NCI-H2081 (cell line): ENCODE results near the gene ZMIZ1.
A peak's percentile ranks its signal among the peaks of the same experiment; 100 is the strongest.

ENCODE experiments used
- DNase-seq, 2 experiments: peaks; one replicate each; lab custom pipeline; 2025; lab: John Stamatoyannopoulos, UW

ZMIZ1 gene

GRCh38 chr10:79150444-79150754, 81.6 kb downstream of the ZMIZ1 start:
- DNase-seq: no peak

GRCh38 chr10:79152423-79152817, 83.7 kb downstream of the ZMIZ1 start:
- no peak for DNase-seq

- no peak for DNase-seq
Observed at GRCh38 chr10:79153745-79154144, 85.0 kb downstream of the ZMIZ1 start.

GRCh38 chr10:79155301-79156081, 86.7 kb downstream of the ZMIZ1 start:
- DNase-seq: no peak

- DNase-seq: no peak
Observed at GRCh38 chr10:79156334-79157274, 87.8 kb downstream of the ZMIZ1 start.

- no peak for DNase-seq
Observed at GRCh38 chr10:79158004-79158340, 89.2 kb downstream of the ZMIZ1 start.

GRCh38 chr10:79158402-79159097, 89.8 kb downstream of the ZMIZ1 start:
- DNase-seq: no peak

- no peak for DNase-seq
Observed at GRCh38 chr10:79159141-79159651, 90.4 kb downstream of the ZMIZ1 start.

GRCh38 chr10:79159785-79160184, 91.0 kb downstream of the ZMIZ1 start:
- DNase-seq: no peak

GRCh38 chr10:79160191-79160590, 91.4 kb downstream of the ZMIZ1 start:
- no peak for DNase-seq

- no peak for DNase-seq
Observed at GRCh38 chr10:79161557-79161956, 92.8 kb downstream of the ZMIZ1 start.

- DNase-seq: no peak
Observed at GRCh38 chr10:79162022-79162421, 93.3 kb downstream of the ZMIZ1 start.

- no peak for DNase-seq
Observed at GRCh38 chr10:79162861-79163665, 94.3 kb downstream of the ZMIZ1 start.

GRCh38 chr10:79163666-79163975, 94.9 kb downstream of the ZMIZ1 start:
- DNase-seq: no peak

- no peak for DNase-seq
Observed at GRCh38 chr10:79164075-79164474, 95.3 kb downstream of the ZMIZ1 start.

- no peak for DNase-seq
Observed at GRCh38 chr10:79165070-79165778, 96.5 kb downstream of the ZMIZ1 start.

GRCh38 chr10:79166312-79166721, 97.6 kb downstream of the ZMIZ1 start:
- DNase-seq: peak in 1 of 2 experiments; percentile 28

- DNase-seq: peak in 1 of 2 experiments; percentile 5
Observed at GRCh38 chr10:79166741-79167140, 98.0 kb downstream of the ZMIZ1 start.

GRCh38 chr10:79167537-79167936, 98.8 kb downstream of the ZMIZ1 start:
- no peak for DNase-seq

GRCh38 chr10:79168210-79168609, 99.4 kb downstream of the ZMIZ1 start:
- DNase-seq: no peak

GRCh38 chr10:79170226-79170752, 101.5 kb downstream of the ZMIZ1 start:
- no peak for DNase-seq
